Adrenal gland (tissue), 5 donors: Measurements from ENCODE around the gene FKBP2.

Experiments used
- POLR2A ChIP-seq, 2 donors: fragments of 450-650 bp; IDR thresholded peaks; one replicate each; pipeline ENCODE4 v1.6.1; 2017; ENCODE audit warnings: antibody characterized with exemption in 2 of 2, mild to moderate bottlenecking in 2 of 2, moderate library complexity in 1 of 2
- TF ChIP-seq, protein P1 (sequence below), 6 experiments: fragments of 450-650 bp in 4 of 6; fragments of 200-600 bp in 2 of 6; sonication (generic) in 1 of 6; IDR thresholded peaks; 1 replicate in 5 of 6; 2 replicates in 1 of 6; pipeline versions ENCODE4 v1.5.1 to v1.8.0; 2016 to 2021; ENCODE audit warnings: antibody characterized with exemption in 6 of 6, mild to moderate bottlenecking in 2 of 6, moderate library complexity in 1 of 6
- donor health status: DM: no; HTN: no; CAD: no.

DNA sequence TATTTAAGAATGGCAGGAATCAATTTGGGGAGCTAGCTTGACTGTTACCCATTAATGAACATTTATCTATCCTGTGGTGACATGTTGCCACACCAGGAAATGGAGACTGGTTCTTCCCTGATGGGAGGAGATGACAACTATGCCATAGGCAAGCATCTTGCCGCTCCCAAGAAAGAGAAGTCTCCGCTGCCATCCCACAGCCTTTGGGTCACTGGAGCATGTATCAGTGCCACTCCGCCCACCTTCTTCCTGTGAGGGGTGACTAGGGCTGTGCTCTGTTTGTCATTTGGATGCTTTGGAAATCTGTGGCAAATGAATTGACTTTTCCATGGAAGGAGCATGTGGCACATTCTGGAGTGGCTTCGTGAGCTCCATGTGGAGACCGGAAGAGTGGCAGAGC is 48.5 kb upstream of the FKBP2 start:
- TF ChIP-seq, protein P1, sequence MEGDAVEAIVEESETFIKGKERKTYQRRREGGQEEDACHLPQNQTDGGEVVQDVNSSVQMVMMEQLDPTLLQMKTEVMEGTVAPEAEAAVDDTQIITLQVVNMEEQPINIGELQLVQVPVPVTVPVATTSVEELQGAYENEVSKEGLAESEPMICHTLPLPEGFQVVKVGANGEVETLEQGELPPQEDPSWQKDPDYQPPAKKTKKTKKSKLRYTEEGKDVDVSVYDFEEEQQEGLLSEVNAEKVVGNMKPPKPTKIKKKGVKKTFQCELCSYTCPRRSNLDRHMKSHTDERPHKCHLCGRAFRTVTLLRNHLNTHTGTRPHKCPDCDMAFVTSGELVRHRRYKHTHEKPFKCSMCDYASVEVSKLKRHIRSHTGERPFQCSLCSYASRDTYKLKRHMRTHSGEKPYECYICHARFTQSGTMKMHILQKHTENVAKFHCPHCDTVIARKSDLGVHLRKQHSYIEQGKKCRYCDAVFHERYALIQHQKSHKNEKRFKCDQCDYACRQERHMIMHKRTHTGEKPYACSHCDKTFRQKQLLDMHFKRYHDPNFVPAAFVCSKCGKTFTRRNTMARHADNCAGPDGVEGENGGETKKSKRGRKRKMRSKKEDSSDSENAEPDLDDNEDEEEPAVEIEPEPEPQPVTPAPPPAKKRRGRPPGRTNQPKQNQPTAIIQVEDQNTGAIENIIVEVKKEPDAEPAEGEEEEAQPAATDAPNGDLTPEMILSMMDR (IDR thresholded peaks at IDR 0.05): no peak
- TF ChIP-seq POLR2A (IDR thresholded peaks at IDR 0.05): no peak
